Stimulated activated CD4-positive, alpha-beta T cell treated with anti-CD3 and anti-CD28 coated beads, Interleukin-4, amount 100 ng/mL, for 1 hour (primary cell): ENCODE results near the gene CMTM8.
A peak's percentile ranks its signal among the peaks of the same experiment; 100 is the strongest.

Experiments used
- DNase-seq: peaks from one replicate; pipeline ENCODE4 v3.0.0-alpha.2; 2020

CMTM8 gene

DNA sequence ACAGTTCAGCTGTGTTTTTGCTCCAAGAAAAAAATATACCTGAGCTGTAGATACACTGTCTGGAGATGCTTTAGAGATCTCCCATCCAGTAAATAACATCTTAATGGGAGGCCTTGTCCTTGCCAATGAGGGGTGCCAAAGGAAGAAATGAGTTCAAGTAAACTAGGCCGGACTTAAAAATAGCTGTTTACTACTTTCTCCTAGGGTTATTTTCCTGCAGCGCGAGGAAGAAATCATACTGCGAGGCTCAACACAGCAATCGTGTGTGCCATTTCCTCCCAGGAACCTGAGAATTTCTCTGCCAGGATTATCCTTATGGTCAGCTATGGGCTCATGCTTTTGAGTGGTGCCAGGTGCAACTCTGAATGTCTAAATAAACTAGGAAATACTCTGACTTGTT lies 71.9 kb downstream of the CMTM8 start:
- DNase-seq: no peak

DNA sequence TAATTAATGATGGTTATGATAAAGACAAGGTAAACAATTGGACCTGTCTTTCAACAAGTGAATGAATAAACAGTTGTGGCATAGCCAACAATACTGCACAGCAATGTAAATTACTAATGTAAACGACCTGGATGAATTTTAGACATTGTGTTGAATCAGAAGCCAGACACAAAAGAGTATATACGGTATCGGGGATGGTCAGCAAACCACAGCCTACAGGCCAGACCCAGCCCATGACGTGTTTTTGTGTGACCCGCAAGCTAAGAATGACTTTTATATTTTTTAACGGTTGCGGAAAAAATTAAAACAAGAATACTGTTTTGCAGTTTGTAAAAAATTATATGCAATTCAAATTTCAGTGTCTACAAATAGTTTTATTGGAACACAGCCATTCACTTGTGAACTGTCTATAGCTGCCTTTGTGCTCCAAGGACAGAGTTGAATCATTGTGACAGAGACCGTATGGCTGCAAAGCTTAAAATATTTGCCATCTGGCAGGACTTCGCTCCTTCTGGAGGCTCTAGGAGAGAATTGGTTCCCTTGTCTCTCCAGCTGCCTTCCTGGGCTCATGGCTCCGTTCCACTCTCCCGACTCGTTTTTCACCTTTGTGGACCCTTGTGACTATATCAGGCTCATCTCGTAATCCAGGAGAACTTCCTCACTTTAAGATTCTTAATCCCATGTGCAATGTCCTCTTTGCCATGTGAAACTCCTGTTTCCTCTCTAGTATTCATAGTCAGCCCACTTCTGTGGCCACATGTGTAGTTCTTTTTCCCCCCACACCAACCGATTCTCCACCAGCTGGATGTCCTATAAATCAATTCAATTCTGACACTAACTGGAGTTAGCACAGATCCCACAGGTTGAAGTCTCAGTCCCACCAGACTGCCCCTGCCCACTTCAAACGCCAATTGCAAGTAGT lies 72.7 kb downstream of the CMTM8 start:
- no peak for DNase-seq

- no peak for DNase-seq
These were observed 73.8 kb downstream of the CMTM8 start for GRCh38 chr3:32312251-32312650.

GRCh38 chr3:32313169-32313568 lies 74.7 kb downstream of the CMTM8 start:
- no peak for DNase-seq

GRCh38 chr3:32313723-32314473 lies 75.4 kb downstream of the CMTM8 start:
- no peak for DNase-seq

- no peak for DNase-seq
These were observed 77.0 kb downstream of the CMTM8 start for GRCh38 chr3:32315441-32315840.

GRCh38 chr3:32316319-32316718 lies 77.8 kb downstream of the CMTM8 start:
- DNase-seq: no peak

DNA sequence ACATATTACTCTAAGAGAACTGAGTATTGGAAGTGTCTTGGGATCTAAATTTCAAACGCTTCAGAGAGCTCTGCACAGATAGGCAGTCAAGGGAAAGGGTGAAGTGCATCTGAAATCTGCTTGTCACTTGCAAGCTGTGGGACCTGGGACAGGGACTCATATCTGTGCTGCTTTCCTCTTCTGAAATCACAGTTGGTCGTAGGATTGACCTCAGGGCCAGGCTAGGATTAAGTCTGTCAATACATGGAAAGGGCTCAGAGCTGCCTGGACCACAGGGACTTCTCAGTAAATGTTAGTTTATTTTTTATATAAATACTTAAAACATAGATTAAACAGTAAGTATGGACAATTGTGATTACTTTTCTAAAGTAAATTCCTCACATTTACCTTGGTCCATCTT lies 78.5 kb downstream of the CMTM8 start:
- DNase-seq: no peak

- no peak for DNase-seq
These were observed 81.1 kb downstream of the CMTM8 start for GRCh38 chr3:32319607-32320006.

DNA sequence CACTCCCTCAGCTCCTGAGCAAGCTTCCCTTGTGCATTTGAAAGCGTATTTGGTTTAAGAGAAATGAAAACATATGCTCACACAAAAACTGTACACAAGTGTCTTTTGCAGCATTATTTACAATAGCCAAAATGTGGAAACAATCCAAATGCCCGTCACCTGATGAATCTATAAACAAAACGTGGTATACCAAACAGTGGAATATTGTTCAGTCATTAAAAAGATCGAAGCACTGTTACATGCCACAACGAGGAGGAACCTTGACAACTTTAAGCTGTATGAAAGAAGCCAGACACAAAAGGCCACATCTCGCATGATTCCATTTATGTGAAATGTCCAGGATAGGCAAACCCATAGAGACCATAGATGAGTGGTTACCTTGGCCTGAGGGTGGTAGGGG lies 81.6 kb downstream of the CMTM8 start:
- no peak for DNase-seq

DNA sequence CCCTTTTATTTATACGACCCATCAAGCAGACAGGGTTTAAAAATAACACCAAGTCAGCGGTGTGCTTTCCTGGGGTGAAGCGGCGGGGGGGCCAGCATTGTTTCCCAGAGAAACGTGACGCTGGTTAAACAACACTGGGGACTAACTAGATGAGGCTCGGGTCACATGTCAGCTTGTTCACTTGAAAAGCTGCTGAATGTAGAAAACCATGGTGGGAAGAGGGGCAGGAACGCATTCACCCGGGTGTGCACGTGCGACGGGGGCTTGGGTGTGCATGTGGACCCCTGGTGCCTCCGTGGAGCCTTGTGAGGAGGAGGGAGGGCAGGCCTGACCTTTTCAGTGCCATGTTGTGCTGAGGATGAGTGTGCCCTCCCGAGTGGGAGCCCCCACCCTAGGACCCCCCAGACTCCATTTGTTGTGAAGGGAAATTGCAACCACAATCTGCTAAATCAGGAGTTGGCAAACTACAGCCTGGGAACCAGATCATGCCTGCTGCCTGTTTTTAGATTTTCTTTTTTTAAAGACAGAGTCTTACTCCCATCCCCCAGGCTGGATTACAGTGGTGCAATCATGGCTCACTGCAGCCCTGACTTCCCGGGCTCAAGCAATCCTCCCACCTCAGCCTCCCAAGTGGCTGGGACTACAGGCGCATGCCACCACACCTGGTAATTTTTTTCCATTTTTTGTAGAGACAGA lies 82.8 kb downstream of the CMTM8 start:
- DNase-seq: no peak

- no peak for DNase-seq
These were observed 83.8 kb downstream of the CMTM8 start for GRCh38 chr3:32322311-32322710.

- DNase-seq: no peak
These were observed 85.1 kb downstream of the CMTM8 start for GRCh38 chr3:32323604-32324003.

GRCh38 chr3:32325201-32325600 lies 86.7 kb downstream of the CMTM8 start:
- no peak for DNase-seq

- DNase-seq: no peak
These were observed 87.4 kb downstream of the CMTM8 start for GRCh38 chr3:32325927-32326326.

- no peak for DNase-seq
These were observed 88.3 kb downstream of the CMTM8 start for GRCh38 chr3:32326795-32327194.

DNA sequence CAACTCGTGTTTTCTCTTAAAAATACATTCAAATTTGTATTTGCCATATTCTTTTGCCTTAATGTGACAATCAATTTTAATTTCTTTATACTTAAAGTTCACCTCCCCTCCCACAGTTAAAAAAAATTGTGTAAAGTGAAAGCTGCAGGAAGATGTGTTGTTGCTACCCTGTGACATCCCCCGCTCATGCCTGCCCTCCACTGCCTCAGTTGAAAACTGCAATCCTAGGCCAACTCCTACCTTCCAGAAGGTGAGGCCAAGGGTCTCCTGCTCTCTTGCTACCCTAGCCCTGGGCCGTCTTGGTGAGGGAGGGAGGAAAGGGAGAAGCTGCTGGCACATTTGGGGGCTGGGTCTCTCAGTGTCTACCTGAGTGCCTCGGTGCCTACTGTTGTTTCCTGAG lies 96.2 kb downstream of the CMTM8 start:
- DNase-seq: peak; percentile 64

- DNase-seq: no peak
These were observed 97.1 kb downstream of the CMTM8 start for GRCh38 chr3:32335365-32336112.

- no peak for DNase-seq
These were observed 97.6 kb downstream of the CMTM8 start for GRCh38 chr3:32336113-32336498.

DNA sequence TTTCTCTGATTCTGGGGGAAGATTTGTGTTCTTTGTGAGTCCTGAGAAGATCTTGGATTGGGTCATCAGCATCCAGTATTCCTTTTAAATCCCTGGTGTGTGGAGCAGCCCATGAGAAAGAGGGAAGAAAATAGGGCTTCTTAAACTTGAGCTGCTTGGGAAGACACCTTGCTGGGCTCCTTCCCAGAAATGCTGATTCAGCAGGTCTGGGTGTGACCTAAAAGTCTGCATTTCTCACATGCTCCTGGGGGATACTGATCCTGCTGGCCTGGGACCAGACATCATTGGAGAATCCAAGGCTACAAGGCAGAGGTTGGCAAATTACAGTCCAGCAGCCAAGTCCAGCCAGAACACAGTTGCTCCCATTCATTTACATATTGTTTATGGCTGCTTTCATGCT lies 99.0 kb downstream of the CMTM8 start:
- DNase-seq: no peak

DNA sequence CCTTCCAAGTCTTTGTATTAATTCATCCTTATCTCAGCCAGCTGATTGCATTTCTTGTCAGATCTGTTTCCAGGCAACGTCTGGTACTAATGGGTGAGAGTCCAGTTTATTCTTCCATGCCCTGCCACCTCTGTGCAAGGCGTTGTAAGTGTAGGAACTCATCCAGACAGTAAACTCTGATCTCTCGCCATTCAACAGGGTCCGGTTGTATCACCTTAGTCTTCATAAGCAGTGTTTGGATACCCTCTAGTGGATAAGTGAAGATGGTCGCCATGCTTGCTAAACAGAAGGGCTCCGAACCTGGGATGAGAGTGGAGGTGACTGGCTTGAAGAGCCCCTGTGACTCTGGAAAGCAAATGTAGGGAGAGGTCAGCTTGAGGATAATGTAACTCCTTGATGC lies 101.6 kb downstream of the CMTM8 start:
- DNase-seq: no peak

DNA sequence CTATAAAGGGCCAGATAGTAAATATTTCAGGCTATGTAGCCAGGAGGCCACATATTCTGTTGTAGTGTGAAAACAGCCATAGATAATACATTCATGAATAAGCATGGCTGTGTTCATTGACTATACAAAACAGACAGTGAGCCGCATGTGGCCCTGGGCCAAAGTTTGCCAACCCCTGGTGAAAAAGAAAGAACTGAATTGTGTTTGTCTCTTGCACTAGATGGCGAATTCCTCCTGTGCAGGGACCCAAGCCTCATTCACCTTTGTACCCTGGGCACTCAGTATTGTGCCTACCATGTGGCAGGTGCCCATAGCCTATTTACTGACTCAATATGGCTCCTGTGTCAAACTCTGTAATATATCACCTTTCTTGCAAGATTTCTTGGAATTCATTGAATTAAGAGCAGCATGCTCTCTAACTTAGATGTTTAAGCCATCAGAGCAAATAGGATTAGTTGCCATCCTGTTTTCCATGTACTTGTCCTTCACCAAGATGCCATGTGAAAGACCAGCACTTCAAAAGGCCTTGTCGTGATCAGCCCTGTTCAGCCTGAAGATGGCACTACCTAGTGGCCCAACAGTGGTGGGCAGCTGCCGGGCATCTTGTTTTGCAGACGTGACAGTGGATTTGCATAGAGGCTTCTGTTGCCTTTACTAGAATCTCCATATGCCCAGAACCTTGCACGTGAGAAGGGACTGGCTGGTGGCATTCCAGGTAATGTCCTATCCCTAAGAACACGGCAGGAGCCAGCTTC lies 102.3 kb downstream of the CMTM8 start:
- DNase-seq: no peak
